GM13977 (cell line): ENCODE results near the gene LMCD1.

Experiments used
- DNase-seq: peaks from one replicate; pipeline ENCODE4 v3.0.0; 2012; ENCODE audit warnings: low spot score
- in situ Hi-C: fragments of 300-500 bp; cut with MboI; formaldehyde crosslinking; loops from one replicate; pipeline ENCODE4 v1.12.0; 2022; ENCODE audit warnings: low sequenced_read_pairs, low pct_unique_long_range_greater_than_20kb, mixed read lengths, inconsistent platforms; ENCODE audit not compliant: unreplicated experiment
- TF ChIP-seq, protein P1 (sequence below): IDR thresholded peaks from 2 replicates; pipeline ENCODE4 v1.5.1; 2012; ENCODE audit warnings: mild to moderate bottlenecking, control low read depth; ENCODE audit not compliant: insufficient read depth; ENCODE audit errors: extremely low read depth, missing control alignments

Gene LMCD1

DNA sequence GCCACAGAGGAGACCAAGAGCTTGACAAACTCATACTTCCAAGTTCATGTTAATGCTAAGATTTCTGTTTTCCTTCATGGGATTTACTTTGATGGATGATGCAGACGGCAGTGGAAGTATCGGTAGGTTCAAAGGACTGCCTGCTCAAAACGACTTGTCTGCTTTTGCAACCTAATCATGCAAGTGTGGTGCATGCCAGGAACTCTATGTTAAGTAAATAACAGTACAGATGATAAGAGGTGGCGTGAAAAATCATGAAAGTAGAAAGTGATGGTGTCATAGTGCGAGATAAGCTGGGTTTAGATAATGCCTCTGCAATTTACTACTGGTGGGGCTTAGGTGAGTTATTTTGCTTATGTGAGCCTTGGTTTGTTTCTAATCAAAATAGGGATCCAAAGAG, 14.7 kb upstream of the LMCD1 start:
- TF ChIP-seq, protein P1, sequence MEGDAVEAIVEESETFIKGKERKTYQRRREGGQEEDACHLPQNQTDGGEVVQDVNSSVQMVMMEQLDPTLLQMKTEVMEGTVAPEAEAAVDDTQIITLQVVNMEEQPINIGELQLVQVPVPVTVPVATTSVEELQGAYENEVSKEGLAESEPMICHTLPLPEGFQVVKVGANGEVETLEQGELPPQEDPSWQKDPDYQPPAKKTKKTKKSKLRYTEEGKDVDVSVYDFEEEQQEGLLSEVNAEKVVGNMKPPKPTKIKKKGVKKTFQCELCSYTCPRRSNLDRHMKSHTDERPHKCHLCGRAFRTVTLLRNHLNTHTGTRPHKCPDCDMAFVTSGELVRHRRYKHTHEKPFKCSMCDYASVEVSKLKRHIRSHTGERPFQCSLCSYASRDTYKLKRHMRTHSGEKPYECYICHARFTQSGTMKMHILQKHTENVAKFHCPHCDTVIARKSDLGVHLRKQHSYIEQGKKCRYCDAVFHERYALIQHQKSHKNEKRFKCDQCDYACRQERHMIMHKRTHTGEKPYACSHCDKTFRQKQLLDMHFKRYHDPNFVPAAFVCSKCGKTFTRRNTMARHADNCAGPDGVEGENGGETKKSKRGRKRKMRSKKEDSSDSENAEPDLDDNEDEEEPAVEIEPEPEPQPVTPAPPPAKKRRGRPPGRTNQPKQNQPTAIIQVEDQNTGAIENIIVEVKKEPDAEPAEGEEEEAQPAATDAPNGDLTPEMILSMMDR: no peak
- in situ Hi-C loops: no loop called here
- no peak for DNase-seq

DNA sequence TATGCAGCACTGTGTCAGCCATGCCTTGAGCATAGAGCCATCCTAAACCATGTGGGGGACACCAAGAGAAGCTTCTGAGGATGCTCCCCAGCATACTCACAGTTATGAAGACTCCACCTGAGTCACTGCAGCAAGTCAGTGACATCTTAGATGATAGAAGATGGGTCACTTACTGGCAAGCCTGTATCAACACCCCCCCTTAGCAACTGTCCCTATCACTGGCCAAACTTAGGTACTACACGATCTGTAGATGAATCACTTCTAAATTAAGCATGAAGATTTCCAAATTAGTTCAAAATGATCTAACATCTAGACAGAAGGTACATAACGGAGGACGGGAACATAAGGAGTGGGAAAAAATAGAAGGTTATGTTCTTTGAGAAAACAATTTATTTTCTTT, 13.2 kb upstream of the LMCD1 start:
- no peak for DNase-seq
- in situ Hi-C loops: no loop called here
- TF ChIP-seq, protein P1: no peak

DNA sequence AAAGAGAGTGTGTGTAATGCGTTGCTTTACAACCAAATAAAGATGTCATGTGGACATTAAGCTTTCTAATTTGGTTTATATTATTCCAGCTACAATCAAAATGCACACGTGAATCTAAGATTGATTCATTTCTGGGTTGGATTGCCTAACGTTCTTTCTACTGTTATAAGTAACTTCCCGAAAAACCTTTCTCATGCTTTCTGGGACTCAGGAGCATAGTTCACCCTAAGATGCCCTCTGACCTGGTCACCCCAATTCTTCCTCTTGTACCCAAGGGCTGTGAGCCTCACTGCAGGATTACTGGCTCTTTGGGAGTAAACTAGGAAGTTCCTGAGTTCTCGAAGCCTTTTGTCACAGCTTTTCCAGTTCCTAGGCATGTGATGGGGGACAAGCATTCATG, 12.7 kb upstream of the LMCD1 start:
- TF ChIP-seq, protein P1: no peak
- in situ Hi-C loops: no loop called here
- no peak for DNase-seq

DNA sequence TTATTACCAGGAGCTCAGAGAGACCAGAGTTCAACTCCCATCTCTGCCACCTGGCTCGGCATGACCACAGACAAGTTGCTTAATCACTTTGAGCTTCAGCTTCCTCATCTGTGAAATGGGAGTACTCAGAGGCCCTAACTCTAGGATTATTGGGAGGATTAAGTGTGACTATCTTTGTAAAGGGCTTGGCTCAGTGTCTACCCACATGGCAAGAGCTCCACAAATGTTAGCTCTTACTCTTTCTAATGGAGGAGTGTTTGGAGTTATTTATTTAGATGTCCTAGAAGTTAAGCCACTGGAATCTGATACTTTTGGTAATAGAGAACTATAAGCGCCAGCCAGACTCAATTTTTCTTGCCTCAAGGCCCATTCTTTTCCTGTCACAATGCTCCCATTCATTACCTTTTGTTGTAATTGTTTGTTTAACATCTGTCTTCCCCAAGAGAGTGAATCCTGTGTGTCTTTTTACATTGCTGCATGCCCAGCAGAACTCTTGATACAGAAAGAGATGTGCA, 12.3 kb upstream of the LMCD1 start:
- in situ Hi-C loops: no loop called here
- TF ChIP-seq, protein P1: no peak
- DNase-seq: no peak

DNA sequence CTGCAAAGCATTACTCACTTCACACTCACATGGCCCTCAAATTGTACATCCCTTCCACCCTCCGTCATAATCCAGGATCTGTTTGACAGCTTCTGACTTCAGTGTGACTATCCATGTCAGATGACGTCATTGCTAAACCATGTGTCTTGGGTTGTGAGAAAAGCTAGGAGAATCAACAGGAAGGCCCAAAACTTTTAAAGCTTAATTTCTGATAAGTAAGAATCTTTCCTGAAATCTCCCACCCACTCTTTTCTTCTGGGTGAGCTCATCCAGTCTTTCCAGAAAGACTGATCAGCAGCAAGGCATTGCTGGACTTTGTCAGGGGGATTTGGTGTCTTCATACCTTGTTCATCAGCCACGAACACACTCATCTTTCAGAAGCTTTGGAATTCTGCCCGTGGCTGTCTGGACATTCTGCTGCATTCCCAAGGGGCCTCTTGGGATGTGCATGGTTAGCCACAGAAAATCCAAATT, 11.5 kb upstream of the LMCD1 start:
- DNase-seq: no peak
- TF ChIP-seq, protein P1: no peak
- in situ Hi-C loops: no loop called here

DNA sequence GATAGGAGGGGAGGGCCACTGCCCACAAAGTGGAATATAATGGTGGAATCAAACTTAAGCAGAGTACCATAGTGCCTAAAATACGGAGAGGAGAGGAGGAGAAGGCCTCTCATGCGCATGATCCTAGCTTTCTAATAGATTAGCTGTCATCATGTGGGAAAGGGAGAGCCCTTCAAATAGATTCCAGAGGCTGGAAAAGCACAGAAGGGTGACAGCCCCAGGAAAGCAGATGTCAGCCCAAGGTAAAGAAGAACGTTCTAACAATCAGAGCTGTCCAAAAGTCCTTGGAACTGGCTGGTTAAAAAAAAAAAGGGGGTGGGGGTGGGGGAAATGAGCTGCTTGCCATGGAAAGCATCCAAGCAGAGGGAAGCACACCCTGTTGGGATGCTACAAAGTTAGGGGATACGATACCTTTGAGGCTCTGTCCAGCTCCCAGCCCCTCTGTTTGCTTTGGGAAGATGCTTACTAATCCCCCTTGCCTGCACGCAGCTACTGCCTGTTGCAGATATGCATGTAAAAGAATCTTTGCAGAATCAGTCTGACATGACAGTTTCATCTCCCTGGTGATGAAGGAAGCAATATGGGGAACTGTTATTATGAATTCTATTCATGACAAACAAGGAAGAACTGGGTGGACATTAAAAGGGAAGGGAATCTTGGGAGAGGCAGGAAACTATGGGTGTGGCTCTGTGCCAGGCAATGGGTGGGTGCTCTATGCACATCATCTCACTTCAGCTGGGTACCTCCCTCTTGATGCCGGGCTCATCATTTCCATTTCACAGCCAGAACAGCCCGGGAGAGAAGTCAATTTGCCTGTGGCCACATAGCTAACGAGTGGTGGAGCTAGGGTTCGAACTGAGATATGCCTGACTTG, 10.1 kb upstream of the LMCD1 start:
- in situ Hi-C loops: no loop called here
- TF ChIP-seq, protein P1: no peak
- DNase-seq: no peak
